ENCODE measurements around the gene KRTAP5-1. TPM values are rescaled to one million over a fixed set of nuclear protein-coding genes. Genes with fewer than 3 reads are reported as not detected.

The KRTAP5-1 gene
- total RNA-seq, 1 donor from 2014 or later = not detected

DNA sequence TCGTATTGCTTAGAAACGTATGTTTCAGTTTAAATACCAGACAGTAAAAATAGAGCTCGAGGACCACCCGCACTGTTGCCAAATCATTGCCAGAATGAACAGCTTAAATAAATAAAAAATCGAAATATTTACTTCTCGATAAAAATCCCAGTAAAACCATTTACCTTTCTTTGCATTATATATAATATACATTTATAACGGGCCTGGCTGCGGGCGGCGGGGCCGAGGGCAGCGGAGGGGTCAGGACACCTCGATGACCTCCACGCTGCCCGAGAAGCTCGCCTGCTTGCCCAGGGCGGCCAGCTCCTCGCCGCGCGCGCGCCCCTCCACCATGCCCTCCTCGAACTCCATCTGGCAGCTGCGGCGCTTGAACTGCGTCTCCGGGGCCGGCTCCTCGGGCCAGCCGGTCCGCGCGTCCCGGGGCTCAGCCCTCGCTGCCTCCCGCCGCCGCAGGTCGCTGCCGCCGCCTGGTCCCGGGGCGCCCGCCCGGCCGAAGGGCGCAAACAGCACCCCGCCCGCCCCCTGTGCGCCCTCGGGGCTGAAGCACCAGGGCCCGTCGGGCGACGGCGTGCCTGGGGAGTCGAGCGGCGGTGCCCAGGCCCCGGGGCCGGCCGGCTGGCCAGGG lies 28.7 kb downstream of the KRTAP5-1 start:
- peaks cover 1% of the 10 kb centered on the region for H3K36me3 ChIP-seq (ENCODE audit: control insufficient read depth, insufficient read depth, low read length)
- no peak for TF ChIP-seq CTCF (IDR thresholded peaks at IDR 0.05; ENCODE audit: insufficient read depth, low read length, poor library complexity, severe bottlenecking)
- no peak overlapping the region for H3K4me3 ChIP-seq (ENCODE audit: low read depth, low read length)
- DNase-seq (ENCODE audit: low read depth) = no peak
- no peaks in the 10 kb centered on the region for H3K27me3 ChIP-seq (ENCODE audit: control insufficient read depth, insufficient read depth, low read length)

DNA sequence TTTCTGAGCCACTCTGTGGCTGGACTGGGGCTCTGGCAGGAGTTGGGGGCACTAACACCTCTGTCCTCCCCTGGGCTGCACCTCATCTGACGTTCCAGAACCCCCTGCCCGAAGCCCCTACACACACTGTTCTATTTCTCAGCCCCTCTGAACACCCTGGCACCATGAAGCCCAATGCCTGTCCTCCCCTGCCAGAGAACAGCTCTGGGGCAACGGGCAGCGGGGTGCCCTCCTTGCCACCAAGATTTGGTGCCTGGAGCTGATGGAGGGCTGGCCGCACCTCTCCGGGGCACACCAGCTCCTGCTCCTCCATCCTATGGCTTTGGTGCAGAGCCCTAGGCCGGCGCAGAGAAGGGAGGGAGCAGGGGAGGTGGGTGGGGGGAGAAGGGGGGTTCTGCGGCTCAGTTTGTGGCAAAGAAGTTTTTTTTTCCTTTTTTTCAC lies 29.4 kb downstream of the KRTAP5-1 start:
- no peak overlapping the region for H3K4me3 ChIP-seq (ENCODE audit: low read depth, low read length)
- H3K36me3 ChIP-seq (ENCODE audit: control insufficient read depth, insufficient read depth, low read length) = peaks cover 1% of the 10 kb centered on the region
- no peak for DNase-seq (ENCODE audit: low read depth)
- no peak for TF ChIP-seq CTCF (IDR thresholded peaks at IDR 0.05; ENCODE audit: insufficient read depth, low read length, poor library complexity, severe bottlenecking)
- H3K27me3 ChIP-seq (ENCODE audit: control insufficient read depth, insufficient read depth, low read length) = no peaks in the 10 kb centered on the region

- Histone ChIP-seq H3K27me3 (ENCODE audit: control insufficient read depth, insufficient read depth, low read length) (no peaks in the 10 kb centered on the region), H3K4me3 (ENCODE audit: low read depth, low read length) (no peak overlapping the region), H3K36me3 (ENCODE audit: control insufficient read depth, insufficient read depth, low read length) (no peaks in the 10 kb centered on the region)
- no peak for TF ChIP-seq CTCF (IDR thresholded peaks at IDR 0.05; ENCODE audit: insufficient read depth, low read length, poor library complexity, severe bottlenecking)
- no peak for DNase-seq (ENCODE audit: low read depth)
These were observed 29.9 kb downstream of the KRTAP5-1 start for GRCh38 chr11:1554981-1555712.

DNA sequence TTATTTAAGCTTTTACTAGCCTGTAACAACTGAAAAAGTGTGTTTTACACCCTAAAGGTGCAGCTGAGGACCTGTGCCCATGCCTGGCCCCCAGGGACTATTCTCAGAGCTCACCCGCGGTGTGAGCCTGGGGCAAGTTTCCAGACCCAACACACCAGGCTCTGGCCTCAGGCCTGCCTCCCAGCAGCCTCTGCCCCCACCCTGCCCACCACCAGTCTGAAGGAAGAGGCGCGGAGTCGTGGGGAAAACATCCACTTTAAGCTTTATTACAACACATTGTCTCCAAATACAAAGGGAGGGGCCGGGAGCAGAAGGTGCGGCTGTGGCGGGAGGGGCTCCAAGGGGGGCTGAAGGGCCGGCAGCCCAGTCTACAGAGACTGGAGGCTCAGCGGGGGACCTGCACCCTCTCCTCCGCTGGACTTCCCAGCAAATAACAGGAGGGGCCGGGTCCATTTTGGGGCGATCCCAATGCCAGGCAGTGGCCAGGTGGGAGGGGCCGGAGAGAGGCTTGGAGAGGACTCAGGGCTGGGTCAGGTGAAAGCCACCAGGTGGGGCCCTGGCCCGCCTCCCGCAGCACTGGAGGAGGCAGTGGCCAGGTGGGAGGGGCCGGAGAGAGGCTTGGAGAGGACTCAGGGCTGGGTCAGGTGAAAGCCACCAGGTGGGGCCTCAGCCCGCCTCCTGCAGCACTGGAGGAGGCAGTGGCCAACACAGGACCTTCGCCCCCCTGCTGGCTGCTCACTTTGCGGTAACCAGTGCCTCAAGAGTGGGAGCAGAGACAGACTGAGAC lies 31.1 kb downstream of the KRTAP5-1 start:
- DNase-seq (ENCODE audit: low read depth) = no peak
- Histone ChIP-seq H3K4me3 (ENCODE audit: low read depth, low read length) (no peak overlapping the region), H3K27me3 (ENCODE audit: control insufficient read depth, insufficient read depth, low read length) (peaks cover 2% of the 10 kb centered on the region), H3K36me3 (ENCODE audit: control insufficient read depth, insufficient read depth, low read length) (no peaks in the 10 kb centered on the region)
- peak; percentile 5 for TF ChIP-seq CTCF (IDR thresholded peaks at IDR 0.05; ENCODE audit: insufficient read depth, low read length, poor library complexity, severe bottlenecking)

GRCh38 chr11:1549338-1550330 lies 35.4 kb downstream of the KRTAP5-1 start:
- DNase-seq (ENCODE audit: low read depth) = no peak
- Histone ChIP-seq H3K36me3 (ENCODE audit: control insufficient read depth, insufficient read depth, low read length) (no peaks in the 10 kb centered on the region), H3K4me3 (ENCODE audit: low read depth, low read length) (no peak overlapping the region), H3K27me3 (ENCODE audit: control insufficient read depth, insufficient read depth, low read length) (peaks cover 42% of the 10 kb centered on the region)
- no peak for TF ChIP-seq CTCF (IDR thresholded peaks at IDR 0.05; ENCODE audit: insufficient read depth, low read length, poor library complexity, severe bottlenecking)
